ENCODE results near the gene RMP24.
"Not testable (repeated sequence)": the region's sequence is repeated elsewhere in the genome, so short reads cannot be mapped to it uniquely, and the experiment has no call there.

RMP24 gene

DNA sequence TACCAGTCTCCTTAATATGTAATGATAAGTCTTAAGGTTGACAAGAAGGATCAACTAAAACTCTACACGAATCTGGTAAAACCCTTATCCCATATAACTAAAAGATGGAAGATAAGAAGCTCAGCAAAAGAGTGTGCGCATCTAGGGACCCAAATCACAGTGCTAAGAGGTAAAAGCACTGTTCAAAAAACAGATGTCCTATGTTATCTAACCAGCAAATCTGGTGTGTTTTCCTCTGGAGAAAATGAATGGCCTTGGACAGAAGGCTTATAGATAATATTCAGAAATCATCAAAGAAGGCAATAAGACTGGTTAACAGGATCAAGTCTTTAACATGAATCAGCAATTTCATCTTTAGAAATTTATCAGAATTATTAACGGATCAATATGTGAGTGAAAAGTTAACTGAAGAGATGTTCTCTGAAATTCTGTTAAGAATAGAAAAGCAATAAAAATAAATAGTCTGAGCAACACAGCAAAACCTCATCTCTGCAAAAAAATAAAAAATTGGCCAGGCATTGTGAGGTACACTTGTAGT lies 47.8 kb downstream of the RMP24 start:
- WGBS (ENCODE audit: extremely low coverage, insufficient coverage, low lambda C conversion rate): no CpG with 5 or more reads among the region's 3 CpGs
- H3K4me3 ChIP-seq (ENCODE audit: low read length): no peak overlapping the region
- H3K4ac ChIP-seq (ENCODE audit: low read depth, low read length): no peak overlapping the region
- H3K4me2 ChIP-seq (ENCODE audit: low read length): no peak overlapping the region
- no peak overlapping the region for H3K23ac ChIP-seq (ENCODE audit: low read length)
- no peak overlapping the region for H2AK5ac ChIP-seq (ENCODE audit: low read length)
- no peak overlapping the region for H2BK120ac ChIP-seq (ENCODE audit: low read depth, low read length)
- no peak overlapping the region for H2BK5ac ChIP-seq (ENCODE audit: low read length)
- H3K56ac ChIP-seq (ENCODE audit: low read length): no peak overlapping the region
- no peak for DNase-seq
- H3K4me1 ChIP-seq (ENCODE audit: control insufficient read depth, low read depth, low read length): no peaks in the 10 kb centered on the region
- H4K8ac ChIP-seq (ENCODE audit: low read depth, low read length): no peak overlapping the region
- H3K27me3 ChIP-seq (ENCODE audit: insufficient read depth, low read length, poor library complexity): no peaks in the 10 kb centered on the region
- H3K79me1 ChIP-seq (ENCODE audit: low read length): no peaks in the 10 kb centered on the region
- H3K18ac ChIP-seq (ENCODE audit: low read length): no peak overlapping the region
- no peak overlapping the region for H3K27ac ChIP-seq (ENCODE audit: low read depth, low read length)
- H3K79me2 ChIP-seq (ENCODE audit: control insufficient read depth, insufficient read depth, low read length): no peaks in the 10 kb centered on the region
- no peaks in the 10 kb centered on the region for H3K36me3 ChIP-seq (ENCODE audit: control insufficient read depth, insufficient read depth, low read length)
- H2BK15ac ChIP-seq (replicated peaks; ENCODE audit: low read depth): no peak overlapping the region
- no peak overlapping the region for H3K9ac ChIP-seq (ENCODE audit: low read length)
- H4K5ac ChIP-seq (ENCODE audit: low read length): no peak overlapping the region

DNA sequence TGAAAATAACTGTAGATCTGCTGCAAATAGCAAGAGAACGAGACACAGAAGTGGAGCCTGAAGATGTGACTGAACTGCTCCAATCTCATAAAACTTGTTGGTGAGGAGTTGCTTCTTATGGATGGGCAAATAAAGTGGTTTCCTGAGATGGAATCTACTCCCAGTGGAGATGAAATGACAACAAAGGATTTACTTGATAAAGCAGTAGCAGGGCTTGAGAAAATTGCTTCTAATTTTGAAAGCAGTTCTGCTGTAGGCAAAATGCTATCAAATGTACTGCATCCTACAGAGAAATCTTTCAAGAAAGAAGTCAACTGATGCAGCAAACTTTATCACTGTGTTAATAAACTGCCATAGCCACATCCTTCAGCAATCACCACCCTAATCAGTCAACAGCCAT lies 50.9 kb downstream of the RMP24 start:
- no peak overlapping the region for H2BK15ac ChIP-seq (replicated peaks; ENCODE audit: low read depth)

DNA sequence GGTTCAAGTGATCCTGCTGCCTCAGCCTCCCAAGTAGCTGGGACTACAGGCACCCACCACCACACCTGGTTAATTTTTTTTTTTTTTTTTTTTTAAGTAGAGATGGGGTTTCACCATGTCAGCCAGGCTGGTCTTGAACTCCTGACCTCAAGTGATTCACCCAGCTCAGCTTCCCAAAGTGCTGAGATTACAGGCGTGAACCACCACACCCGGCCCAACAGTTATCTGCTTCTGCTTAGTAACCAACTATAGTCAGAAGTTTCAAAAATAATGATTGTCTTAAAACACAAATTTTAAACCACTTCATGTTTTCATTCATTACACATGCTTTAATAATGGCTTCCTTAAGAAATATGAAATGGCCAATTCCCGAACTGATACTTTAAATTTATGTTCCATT lies 51.8 kb downstream of the RMP24 start:
- not testable (repeated sequence) for H3K79me1 ChIP-seq (ENCODE audit: low read length); H3K18ac ChIP-seq (ENCODE audit: low read length); H3K36me3 ChIP-seq (ENCODE audit: control insufficient read depth, insufficient read depth, low read length); H4K5ac ChIP-seq (ENCODE audit: low read length); H3K27me3 ChIP-seq (ENCODE audit: insufficient read depth, low read length, poor library complexity); DNase-seq; H4K8ac ChIP-seq (ENCODE audit: low read depth, low read length); H3K4me1 ChIP-seq (ENCODE audit: control insufficient read depth, low read depth, low read length); H3K27ac ChIP-seq (ENCODE audit: low read depth, low read length); H3K79me2 ChIP-seq (ENCODE audit: control insufficient read depth, insufficient read depth, low read length); H2BK15ac ChIP-seq (replicated peaks; ENCODE audit: low read depth); H3K9ac ChIP-seq (ENCODE audit: low read length); H2BK120ac ChIP-seq (ENCODE audit: low read depth, low read length); H3K56ac ChIP-seq (ENCODE audit: low read length); H3K4me2 ChIP-seq (ENCODE audit: low read length); H3K4me3 ChIP-seq (ENCODE audit: low read length); H3K23ac ChIP-seq (ENCODE audit: low read length); H3K4ac ChIP-seq (ENCODE audit: low read depth, low read length); H2AK5ac ChIP-seq (ENCODE audit: low read length); H2BK5ac ChIP-seq (ENCODE audit: low read length)
- no CpG with 5 or more reads among the region's 3 CpGs for WGBS (ENCODE audit: extremely low coverage, insufficient coverage, low lambda C conversion rate)

More for the DNA sequence above, 50.9 kb downstream of the RMP24 start:
- H3K79me2 ChIP-seq (ENCODE audit: control insufficient read depth, insufficient read depth, low read length): no peaks in the 10 kb centered on the region
- H3K4me2 ChIP-seq (ENCODE audit: low read length): no peak overlapping the region
- no peaks in the 10 kb centered on the region for H3K36me3 ChIP-seq (ENCODE audit: control insufficient read depth, insufficient read depth, low read length)
- no peak overlapping the region for H3K4me3 ChIP-seq (ENCODE audit: low read length)
- WGBS (ENCODE audit: extremely low coverage, insufficient coverage, low lambda C conversion rate): no CpG with 5 or more reads among the region's 1 CpG
- H3K23ac ChIP-seq (ENCODE audit: low read length): no peak overlapping the region
- no peak for DNase-seq
- no peak overlapping the region for H2BK5ac ChIP-seq (ENCODE audit: low read length)
- no peak overlapping the region for H3K9ac ChIP-seq (ENCODE audit: low read length)
- H2BK120ac ChIP-seq (ENCODE audit: low read depth, low read length): no peak overlapping the region
- H3K56ac ChIP-seq (ENCODE audit: low read length): no peak overlapping the region
- H3K4ac ChIP-seq (ENCODE audit: low read depth, low read length): no peak overlapping the region
- H3K27ac ChIP-seq (ENCODE audit: low read depth, low read length): no peak overlapping the region
- no peak overlapping the region for H2AK5ac ChIP-seq (ENCODE audit: low read length)
- H3K27me3 ChIP-seq (ENCODE audit: insufficient read depth, low read length, poor library complexity): no peaks in the 10 kb centered on the region
- H3K4me1 ChIP-seq (ENCODE audit: control insufficient read depth, low read depth, low read length): no peaks in the 10 kb centered on the region
- no peaks in the 10 kb centered on the region for H3K79me1 ChIP-seq (ENCODE audit: low read length)
- H4K5ac ChIP-seq (ENCODE audit: low read length): no peak overlapping the region
- H3K18ac ChIP-seq (ENCODE audit: low read length): no peak overlapping the region
- no peak overlapping the region for H4K8ac ChIP-seq (ENCODE audit: low read depth, low read length)

DNA sequence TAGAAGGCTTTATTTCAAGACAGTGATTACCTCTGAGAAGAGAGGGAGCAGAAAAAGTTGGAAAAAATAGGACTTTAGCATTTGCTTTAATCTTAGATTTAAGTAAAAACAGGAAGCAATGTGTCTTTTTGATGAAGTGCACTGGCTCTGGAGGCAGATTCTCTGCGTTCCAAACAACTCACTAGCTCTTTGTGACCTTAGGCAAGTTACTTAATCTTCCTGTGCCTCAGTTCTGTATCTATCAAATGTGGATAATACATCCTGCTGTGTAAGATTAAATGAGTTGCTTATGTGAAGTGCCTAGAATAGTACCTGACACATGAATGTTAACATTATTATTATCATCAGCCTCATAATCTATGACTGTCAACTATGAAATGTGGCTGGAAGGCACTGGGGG lies 52.5 kb downstream of the RMP24 start:
- no peak overlapping the region for H3K27ac ChIP-seq (ENCODE audit: low read depth, low read length)
- no CpG with 5 or more reads among the region's 1 CpG for WGBS (ENCODE audit: extremely low coverage, insufficient coverage, low lambda C conversion rate)
- no peak overlapping the region for H3K9ac ChIP-seq (ENCODE audit: low read length)
- no peaks in the 10 kb centered on the region for H3K79me2 ChIP-seq (ENCODE audit: control insufficient read depth, insufficient read depth, low read length)
- no peak overlapping the region for H3K4me2 ChIP-seq (ENCODE audit: low read length)
- H3K36me3 ChIP-seq (ENCODE audit: control insufficient read depth, insufficient read depth, low read length): no peaks in the 10 kb centered on the region
- H2AK5ac ChIP-seq (ENCODE audit: low read length): no peak overlapping the region
- H3K79me1 ChIP-seq (ENCODE audit: low read length): no peaks in the 10 kb centered on the region
- no peak overlapping the region for H3K4ac ChIP-seq (ENCODE audit: low read depth, low read length)
- H4K8ac ChIP-seq (ENCODE audit: low read depth, low read length): no peak overlapping the region
- H3K27me3 ChIP-seq (ENCODE audit: insufficient read depth, low read length, poor library complexity): no peaks in the 10 kb centered on the region
- no peak overlapping the region for H2BK5ac ChIP-seq (ENCODE audit: low read length)
- H3K4me3 ChIP-seq (ENCODE audit: low read length): no peak overlapping the region
- H2BK120ac ChIP-seq (ENCODE audit: low read depth, low read length): no peak overlapping the region
- H4K5ac ChIP-seq (ENCODE audit: low read length): no peak overlapping the region
- H3K4me1 ChIP-seq (ENCODE audit: control insufficient read depth, low read depth, low read length): no peaks in the 10 kb centered on the region
- H2BK15ac ChIP-seq (replicated peaks; ENCODE audit: low read depth): no peak overlapping the region
- H3K18ac ChIP-seq (ENCODE audit: low read length): no peak overlapping the region
- H3K56ac ChIP-seq (ENCODE audit: low read length): no peak overlapping the region
- H3K23ac ChIP-seq (ENCODE audit: low read length): no peak overlapping the region
- DNase-seq: no peak

DNA sequence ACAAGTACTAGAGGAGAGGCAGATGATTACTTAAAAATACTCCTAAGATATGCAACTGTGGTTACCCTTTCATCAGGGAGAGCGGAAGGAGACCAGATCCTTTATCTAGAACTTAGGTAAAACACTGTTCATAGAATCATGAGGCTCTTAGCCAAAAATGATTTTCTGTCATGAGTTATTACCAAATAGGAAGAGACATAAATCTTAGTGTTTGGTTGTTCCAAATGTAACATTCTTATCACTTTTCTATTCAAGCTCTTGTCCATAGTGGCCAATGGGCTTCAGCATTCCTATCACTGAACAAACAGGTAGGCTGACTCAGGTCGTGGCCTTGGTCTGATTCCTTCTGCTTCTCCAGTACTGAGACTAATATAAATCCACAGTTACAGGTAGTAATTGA lies 56.4 kb downstream of the RMP24 start:
- Histone ChIP-seq H3K27me3 (ENCODE audit: insufficient read depth, low read length, poor library complexity) (no peaks in the 10 kb centered on the region), H2BK5ac (ENCODE audit: low read length) (no peak overlapping the region), H3K56ac (ENCODE audit: low read length) (no peak overlapping the region), H3K79me1 (ENCODE audit: low read length) (peaks cover 5% of the 10 kb centered on the region), H3K4me3 (ENCODE audit: low read length) (no peak overlapping the region), H3K79me2 (ENCODE audit: control insufficient read depth, insufficient read depth, low read length) (peaks cover 5% of the 10 kb centered on the region), H3K4me1 (ENCODE audit: control insufficient read depth, low read depth, low read length) (no peaks in the 10 kb centered on the region), H3K18ac (ENCODE audit: low read length) (no peak overlapping the region), H3K4me2 (ENCODE audit: low read length) (no peak overlapping the region), H3K9ac (ENCODE audit: low read length) (no peak overlapping the region), H3K23ac (ENCODE audit: low read length) (no peak overlapping the region), H2BK120ac (ENCODE audit: low read depth, low read length) (no peak overlapping the region), H2BK15ac (replicated peaks; ENCODE audit: low read depth) (no peak overlapping the region), H3K36me3 (ENCODE audit: control insufficient read depth, insufficient read depth, low read length) (no peaks in the 10 kb centered on the region), H3K4ac (ENCODE audit: low read depth, low read length) (no peak overlapping the region), H4K8ac (ENCODE audit: low read depth, low read length) (no peak overlapping the region), H3K27ac (ENCODE audit: low read depth, low read length) (no peak overlapping the region), H4K5ac (ENCODE audit: low read length) (no peak overlapping the region), H2AK5ac (ENCODE audit: low read length) (no peak overlapping the region)
- WGBS (ENCODE audit: extremely low coverage, insufficient coverage, low lambda C conversion rate): no CpG with 5 or more reads among the region's 2 CpGs
- no peak for DNase-seq
